NCI-H1694 treated with DMSO at 0.1 percent for 48 hours (cell line): Measurements from ENCODE around the gene CAPZB.
"Not testable (repeated sequence)": the region's sequence is repeated elsewhere in the genome, so short reads cannot be mapped to it uniquely, and the experiment has no call there.

Experiments used
- DNase-seq: peaks from one replicate; lab custom pipeline; 2025; lab: John Stamatoyannopoulos, UW

The CAPZB gene

DNA sequence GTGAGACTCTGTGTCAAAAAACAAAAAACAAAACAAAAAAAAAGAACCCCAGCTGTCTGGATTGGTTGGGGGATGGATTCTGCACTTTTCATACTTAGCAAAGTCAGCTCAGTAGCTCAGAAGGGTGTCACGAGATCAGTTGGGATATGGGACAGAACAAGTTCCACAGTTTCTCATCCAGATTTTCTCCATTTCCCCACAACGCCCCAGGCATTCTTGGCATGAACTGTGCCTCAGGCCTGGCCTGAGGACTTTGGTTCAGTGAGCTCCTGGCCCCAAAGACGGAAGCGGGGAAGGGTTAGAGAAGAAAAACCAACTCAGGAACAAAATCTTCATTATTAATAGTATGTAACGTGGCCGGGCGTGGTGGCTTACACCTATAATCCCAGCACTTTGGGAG, 175.3 kb downstream of the CAPZB start:
- no peak for DNase-seq

DNA sequence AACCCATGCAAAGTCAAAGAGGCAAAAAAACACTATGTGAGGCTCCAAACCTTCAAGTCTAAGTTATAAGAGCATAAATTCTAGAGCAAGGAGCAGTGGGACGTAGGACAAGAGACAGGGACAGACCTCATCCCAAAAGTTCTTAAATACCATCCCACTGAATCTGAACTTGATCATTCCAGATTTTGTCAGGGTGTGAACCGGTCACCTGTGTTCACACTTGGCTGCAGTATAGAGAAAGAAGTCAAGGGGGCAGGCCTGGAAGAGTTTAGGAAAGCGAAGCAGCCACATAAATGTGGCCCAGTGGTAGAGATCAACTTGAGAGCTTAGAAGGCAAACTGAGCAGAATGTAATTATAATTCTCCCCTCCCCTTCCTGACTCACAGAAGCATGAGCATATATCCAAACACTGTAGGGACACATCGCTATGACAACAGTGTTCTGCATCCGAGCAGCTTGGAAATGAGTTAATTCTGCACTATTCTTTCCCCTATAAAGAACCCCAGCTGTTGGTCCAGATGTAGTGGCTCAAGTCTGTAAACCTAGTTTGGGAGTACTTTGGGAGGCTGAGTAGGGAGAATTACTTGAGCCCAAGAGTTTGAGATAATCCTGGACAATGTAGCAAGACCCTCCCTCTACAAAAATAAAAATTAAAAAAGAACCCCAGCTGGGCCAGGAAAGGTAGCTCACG, 176.1 kb downstream of the CAPZB start:
- DNase-seq: no peak

DNA sequence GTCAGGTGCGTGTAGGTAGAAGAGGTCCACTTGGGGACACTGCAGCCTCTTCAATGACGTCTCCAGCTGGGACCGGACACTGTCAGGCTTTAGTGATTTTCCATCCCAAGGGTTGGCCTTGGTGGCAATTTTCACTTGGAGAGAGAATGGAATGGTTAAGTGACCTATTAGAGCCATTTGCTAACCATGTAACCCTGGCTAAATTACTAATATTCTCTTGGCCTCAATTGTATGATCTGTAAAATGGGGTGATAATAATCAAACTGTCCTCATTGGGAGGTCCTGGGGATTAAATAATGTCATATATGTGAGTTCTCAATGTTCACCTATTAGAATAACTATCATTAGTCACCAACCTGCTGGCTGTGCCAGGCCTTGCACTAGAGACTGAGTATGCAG, 176.8 kb downstream of the CAPZB start:
- DNase-seq: no peak

DNA sequence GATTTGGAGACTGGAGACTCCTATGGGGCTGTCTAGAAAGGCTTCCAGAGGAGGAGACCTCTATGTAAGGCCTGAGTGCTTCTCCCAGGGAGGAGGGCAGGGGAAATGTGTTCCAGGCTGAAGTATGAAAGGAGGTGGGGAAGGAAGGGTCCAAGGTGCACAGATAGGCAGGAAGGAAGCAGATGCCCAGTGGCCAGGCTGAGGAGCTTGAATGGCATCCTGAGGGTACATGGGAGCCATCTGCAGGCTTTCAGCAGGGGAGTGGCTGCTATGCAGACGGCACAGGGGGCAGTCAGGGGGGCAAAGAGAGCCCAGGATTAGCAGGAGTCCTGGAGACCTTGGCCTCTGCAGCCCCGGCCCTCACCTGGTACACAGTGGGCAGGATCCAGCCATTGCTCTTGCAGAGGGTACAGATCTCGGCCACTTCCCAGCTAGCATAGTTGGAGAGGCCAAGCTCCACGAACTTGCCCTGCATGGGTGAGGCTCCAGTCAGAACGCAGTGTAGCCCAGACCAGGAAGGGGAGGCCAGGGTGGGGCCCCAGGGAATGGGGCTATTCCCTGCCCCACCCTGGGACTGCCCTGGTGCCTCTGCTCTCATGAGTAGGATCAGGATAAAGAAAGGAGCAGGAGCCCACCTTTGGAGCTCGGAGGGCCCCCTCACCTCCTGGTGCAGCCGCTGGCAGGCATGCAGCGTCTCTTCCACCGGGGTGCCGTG, 177.4 kb downstream of the CAPZB start:
- no peak for DNase-seq

DNA sequence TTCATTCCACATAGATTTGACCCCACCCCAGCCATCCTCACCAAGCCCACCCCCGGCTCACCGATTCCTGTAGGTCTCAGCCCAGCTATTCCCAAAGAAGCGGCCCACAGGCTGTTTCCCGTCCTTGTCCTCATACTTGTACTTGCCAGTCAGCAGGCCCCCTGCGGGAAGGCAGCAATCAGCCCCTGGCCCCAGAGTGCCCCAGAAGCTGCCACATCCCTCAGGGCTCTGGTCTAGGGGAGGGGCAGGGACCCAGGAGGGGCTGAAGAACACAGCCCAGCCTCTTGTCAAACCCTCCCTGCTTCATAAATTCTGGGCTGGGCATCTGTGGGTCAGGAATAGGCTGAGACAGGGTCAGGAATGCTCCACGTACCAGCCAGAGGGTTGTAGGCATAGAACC, 178.4 kb downstream of the CAPZB start:
- DNase-seq: no peak

DNA sequence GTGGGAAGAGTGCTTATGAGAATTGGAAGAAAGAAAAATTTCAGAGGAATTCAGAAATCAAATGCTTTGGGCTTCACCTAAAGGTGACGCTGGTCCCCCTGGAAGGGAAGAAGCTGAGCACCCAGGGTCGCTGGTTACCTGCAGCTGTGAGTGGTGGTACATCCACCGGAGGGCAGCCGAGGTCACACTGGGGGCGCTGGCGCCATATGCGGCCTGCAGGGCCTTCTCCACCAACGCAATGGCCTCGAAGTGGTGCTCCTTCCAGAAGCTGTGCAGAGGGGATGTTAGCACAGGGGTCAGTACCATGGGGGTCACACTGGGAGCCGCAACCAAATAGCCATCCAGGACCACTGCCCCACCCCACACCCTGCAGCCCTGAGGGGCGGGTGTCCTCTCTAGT, 179.5 kb downstream of the CAPZB start:
- DNase-seq: no peak

DNA sequence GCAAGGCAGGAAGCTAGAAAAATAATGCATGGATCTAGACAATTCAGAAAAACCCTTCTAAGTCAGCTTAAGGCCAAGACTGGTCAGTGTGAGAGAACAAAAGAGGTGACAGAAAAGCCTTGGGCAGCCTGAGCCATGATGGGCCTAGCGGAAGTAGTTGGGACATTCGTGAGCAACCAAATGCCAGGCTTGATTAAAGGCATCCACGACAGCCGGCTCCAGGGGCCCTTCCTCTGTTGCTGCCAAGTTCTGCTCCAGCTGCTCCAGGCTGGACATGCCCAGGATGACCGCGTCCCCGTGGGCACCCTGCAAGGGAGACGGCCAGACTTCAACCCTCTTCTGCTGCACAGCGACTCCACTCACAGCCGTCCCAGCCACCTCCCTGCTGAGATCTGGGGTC, 181.3 kb downstream of the CAPZB start:
- not testable (repeated sequence) for DNase-seq

DNA sequence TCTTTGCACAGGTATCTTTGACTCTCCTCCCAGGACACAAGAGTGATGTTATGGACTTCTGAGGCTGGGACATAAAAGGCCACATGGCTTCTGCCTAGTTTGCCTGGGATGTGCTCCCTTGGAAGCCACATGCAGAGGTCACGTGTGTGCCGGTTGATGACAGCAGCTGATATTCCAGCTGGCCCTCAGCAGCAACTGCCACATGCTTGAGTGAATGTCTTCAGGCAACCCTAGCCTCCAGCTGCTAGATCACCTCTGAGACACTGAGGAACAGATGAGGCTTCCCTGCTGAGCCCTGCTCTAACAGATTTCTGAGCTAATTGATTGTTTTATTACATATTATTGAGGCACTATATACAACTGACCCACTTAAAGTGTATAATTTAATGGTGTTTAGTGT, 185.1 kb downstream of the CAPZB start:
- DNase-seq: no peak

DNA sequence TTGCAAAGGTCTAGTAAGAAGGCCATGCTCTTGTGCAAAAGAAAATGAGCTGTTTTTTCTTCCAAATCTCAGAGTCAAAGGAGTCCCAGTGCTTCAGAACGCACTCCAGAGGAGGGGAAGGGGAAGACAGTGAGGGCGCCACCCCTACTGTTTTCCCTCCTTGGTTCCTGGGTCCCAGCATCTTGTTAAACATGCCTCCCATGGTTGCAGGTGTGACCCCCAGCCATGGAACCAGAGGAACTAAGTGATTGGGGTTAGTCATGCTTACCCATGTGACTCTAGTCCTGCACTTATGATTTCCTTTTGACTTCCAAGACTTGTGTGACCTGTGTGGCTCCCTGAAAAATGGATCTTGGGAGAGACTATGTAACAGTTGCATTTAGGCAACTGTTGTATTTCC, 190.7 kb downstream of the CAPZB start:
- no peak for DNase-seq

DNA sequence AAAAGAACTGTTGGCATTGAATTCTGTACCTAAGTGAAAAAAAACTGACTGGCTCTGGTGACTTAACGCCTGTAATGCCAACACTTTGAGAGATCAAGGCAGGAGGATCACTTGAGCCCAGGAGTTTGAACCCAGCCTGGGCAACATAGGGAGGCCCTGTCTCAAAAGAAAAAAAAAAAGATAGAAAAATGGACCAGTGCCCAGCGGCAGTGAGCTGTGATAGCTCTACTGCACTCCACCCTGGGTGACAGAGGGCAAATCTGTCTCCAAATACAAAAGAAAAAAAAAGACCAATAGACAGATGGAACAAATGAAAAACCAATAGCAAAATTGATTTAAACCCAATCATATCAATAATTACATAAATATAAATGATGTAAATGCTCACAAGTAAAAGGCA, 196.1 kb downstream of the CAPZB start:
- DNase-seq: no peak
